NCI-H748 (cell line): ENCODE results near the gene MRPS22.
"Not testable (repeated sequence)": the region's sequence is repeated elsewhere in the genome, so short reads cannot be mapped to it uniquely, and the experiment has no call there.

ENCODE experiments used
- DNase-seq: peaks from one replicate; lab custom pipeline; 2025; ENCODE audit not compliant: unreplicated experiment; lab: John Stamatoyannopoulos, UW

The MRPS22 gene

DNA sequence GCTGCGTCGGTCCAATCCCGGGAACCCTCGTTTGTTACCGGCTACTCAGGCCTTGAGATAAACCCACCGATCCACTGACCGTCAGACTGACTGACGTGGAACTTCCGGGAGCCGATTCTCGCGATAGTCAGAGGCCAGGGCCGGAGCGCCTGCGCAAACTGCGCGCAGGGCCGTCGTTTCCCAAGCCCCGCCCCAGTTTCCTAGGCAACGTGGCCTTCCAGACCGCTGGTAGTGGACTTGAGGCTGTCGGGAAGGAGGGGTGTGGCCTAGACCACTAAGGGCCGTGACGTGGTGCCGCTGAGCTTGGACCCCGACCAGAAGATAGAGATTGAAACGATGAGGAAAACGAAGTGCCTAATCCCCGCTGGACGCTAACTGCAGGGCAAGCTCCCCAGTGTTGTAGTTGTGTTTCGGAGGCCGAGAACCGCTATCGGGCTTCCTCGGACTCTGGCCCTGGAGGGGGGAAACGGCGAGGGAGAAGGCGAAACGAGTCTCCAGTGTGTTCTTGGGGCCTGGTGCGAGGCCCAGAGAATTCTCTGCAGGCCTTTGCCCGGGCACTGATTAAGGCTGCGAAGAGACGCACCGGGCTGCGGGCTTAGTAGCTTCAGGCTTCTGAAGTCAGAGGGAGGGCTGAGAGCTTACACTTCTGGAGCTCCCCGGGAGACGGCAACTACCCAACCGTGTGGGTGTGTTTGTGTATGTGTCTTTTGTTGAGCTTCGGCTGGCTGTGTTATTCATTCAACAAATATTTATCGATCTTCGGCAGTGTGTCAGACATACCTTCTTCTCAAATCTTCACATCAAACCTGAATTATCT, 45.9 kb downstream of the MRPS22 start, which contains the start of gene COPB2:
Gene COPB2 (minus strand): TSS at position 96 of the 817 bp plus-strand sequence. CDS start 97 bp downstream, outside the sequence.
- peak; percentile 96 for DNase-seq

GRCh38 chr3:139394116-139394515, 50.3 kb downstream of the MRPS22 start:
- DNase-seq, result no peak

DNA sequence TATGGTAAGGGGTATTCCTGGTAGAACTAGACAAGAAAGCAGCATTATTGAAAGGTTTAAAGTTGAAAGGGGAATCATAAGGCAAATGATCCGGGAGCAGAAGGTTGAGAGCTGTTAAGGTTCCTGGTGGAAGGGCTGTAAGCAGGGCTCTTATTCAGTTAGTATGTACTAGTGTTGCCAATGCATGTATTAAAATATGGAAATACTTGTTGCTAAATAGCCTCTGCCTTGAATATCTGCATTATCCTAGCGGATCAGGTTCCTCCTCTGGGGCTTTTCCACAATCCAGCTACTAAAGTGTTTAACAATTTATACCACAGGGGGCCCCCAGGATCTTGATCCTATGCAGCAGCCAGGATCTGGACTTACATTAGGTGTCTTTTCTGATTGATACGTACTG, 52.9 kb downstream of the MRPS22 start:
- no peak for DNase-seq

- not testable (repeated sequence) for DNase-seq
Measured at GRCh38 chr3:139401155-139401554, 57.3 kb downstream of the MRPS22 start.
